T-helper 2 cell treated with Interferon-gamma antibody and Interleukin-4, amounts not matched to agents 5 μg/mL and 100 μg/mL, for 36 hours (primary cell): ENCODE data around the gene SLC31A1.

ENCODE experiments used
- DNase-seq: peaks from one replicate; pipeline ENCODE4 v3.0.0; 2021; ENCODE audit warnings: low spot score
- H3K27ac Mint-ChIP-seq: one replicate; pipeline ENCODE4 v1.8.0; 2021; ENCODE audit warnings: mild to moderate bottlenecking, mixed read lengths
- H3K27me3 Mint-ChIP-seq: one replicate; pipeline ENCODE4 v1.8.0; 2021; ENCODE audit warnings: low read depth, mixed read lengths
- H3K36me3 Mint-ChIP-seq: one replicate; pipeline ENCODE4 v1.8.0; 2021; ENCODE audit warnings: low read depth, mixed read lengths
- H3K4me1 Mint-ChIP-seq: one replicate; pipeline ENCODE4 v1.8.0; 2021; ENCODE audit warnings: low read depth, mixed read lengths
- H3K4me3 Mint-ChIP-seq: one replicate; pipeline ENCODE4 v1.8.0; 2022; ENCODE audit warnings: mild to moderate bottlenecking, moderate library complexity, mixed read lengths
- H3K9me3 Mint-ChIP-seq: one replicate; pipeline ENCODE4 v1.8.0; 2021; ENCODE audit warnings: mixed read lengths

The SLC31A1 gene

DNA sequence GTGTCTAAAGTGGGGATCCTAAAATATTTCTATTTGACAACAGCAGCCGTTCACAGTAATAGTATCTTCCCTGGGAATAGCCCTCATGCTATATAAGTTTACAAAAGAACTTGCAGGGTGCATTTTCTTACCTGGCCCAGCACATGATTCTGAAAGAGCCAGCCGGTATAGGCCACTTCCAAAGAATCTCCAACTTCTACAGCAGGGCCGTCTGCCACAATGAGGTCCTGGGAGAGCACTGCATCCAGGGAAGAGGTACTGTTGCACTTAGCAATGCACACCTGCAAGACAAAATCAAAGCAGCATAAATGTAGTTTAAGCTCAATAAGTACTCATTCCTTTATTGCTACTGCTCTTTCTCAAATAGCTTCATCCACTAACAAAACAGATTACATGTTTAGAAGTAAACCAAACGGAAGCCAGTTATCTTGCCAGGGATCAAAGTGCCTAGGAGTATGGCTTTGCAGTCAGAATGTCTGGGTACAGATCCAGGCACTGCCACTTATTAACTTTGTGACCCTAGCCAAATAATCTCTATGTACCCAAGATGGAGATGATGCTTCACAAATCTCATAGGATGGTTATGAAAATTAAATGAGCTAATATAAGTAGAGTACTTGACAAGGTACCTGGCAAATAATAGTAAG is 21.5 kb upstream of the SLC31A1 start:
- no peaks in the 10 kb centered on the region for H3K4me1 Mint-ChIP-seq
- peaks cover 60% of the 10 kb centered on the region for H3K36me3 Mint-ChIP-seq
- no peaks in the 10 kb centered on the region for H3K27me3 Mint-ChIP-seq
- H3K27ac Mint-ChIP-seq, result no peak overlapping the region
- H3K9me3 Mint-ChIP-seq, result no peaks in the 10 kb centered on the region
- DNase-seq, result no peak
- no peak overlapping the region for H3K4me3 Mint-ChIP-seq

DNA sequence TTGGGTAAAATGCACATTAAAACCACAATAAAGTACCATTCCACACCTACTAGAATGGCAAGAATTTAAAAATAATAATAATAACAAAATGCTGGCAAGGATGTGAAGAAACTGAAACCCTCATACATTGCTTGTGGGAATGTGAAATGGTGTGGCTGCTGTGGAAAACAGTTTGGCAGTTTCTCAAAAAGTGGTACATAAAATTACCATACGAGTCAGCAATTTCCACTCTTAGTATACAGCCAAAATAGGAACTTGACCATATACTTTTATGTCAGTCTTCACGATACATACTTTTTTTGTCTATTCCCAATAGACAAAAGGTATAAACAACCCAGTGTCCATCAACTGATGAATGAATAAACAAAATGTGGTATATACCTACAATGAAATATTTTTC is 15.9 kb upstream of the SLC31A1 start:
- no peaks in the 10 kb centered on the region for H3K9me3 Mint-ChIP-seq
- H3K4me1 Mint-ChIP-seq, result no peaks in the 10 kb centered on the region
- no peaks in the 10 kb centered on the region for H3K27me3 Mint-ChIP-seq
- no peak overlapping the region for H3K4me3 Mint-ChIP-seq
- H3K36me3 Mint-ChIP-seq, result peaks cover 53% of the 10 kb centered on the region
- H3K27ac Mint-ChIP-seq, result no peak overlapping the region
- no peak for DNase-seq

DNA sequence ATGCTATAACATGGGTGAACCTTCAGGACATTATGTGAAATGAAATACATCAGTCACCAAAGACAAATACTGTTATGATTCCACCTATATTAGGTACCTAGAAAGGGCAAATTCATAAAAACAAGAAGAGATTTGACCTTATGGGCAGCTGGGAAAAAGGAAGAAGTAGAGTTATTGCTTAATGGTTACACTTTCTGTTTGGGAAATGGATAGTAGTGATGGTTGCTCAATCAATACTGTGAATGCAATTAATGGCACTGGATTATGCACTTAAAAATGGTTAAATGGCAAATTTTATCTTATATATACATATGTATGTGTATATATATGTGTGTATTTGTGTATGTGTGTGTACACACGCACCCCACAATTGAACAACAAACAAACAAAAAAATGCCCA is 15.5 kb upstream of the SLC31A1 start:
- no peaks in the 10 kb centered on the region for H3K9me3 Mint-ChIP-seq
- H3K4me3 Mint-ChIP-seq, result no peak overlapping the region
- peaks cover 56% of the 10 kb centered on the region for H3K36me3 Mint-ChIP-seq
- no peaks in the 10 kb centered on the region for H3K4me1 Mint-ChIP-seq
- H3K27ac Mint-ChIP-seq, result no peak overlapping the region
- DNase-seq, result no peak
- no peaks in the 10 kb centered on the region for H3K27me3 Mint-ChIP-seq

DNA sequence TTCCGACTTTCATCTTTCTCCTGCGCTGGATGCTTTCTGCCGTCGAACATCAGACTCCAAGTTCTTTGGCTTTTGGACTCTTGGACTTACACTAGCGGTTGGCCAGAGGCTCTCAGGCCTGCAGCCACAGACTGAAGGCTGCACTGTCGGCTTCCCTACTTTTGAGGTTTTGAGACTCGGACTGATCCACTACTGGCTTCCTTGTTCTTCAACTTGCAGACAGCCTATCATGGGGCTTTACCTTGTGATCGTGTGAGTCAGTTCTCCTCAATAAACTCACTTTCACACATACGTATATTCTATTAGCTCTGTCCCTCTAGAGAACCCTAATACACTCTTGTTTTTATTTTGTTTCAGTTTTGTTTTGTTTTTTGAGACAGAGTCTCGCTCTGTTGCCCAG is 10.5 kb upstream of the SLC31A1 start:
- Mint-ChIP-seq H3K27ac (no peak overlapping the region), H3K4me3 (no peak overlapping the region), H3K9me3 (no peaks in the 10 kb centered on the region), H3K27me3 (no peaks in the 10 kb centered on the region), H3K4me1 (peaks cover 6% of the 10 kb centered on the region), H3K36me3 (peaks cover 40% of the 10 kb centered on the region)
- DNase-seq, result no peak

DNA sequence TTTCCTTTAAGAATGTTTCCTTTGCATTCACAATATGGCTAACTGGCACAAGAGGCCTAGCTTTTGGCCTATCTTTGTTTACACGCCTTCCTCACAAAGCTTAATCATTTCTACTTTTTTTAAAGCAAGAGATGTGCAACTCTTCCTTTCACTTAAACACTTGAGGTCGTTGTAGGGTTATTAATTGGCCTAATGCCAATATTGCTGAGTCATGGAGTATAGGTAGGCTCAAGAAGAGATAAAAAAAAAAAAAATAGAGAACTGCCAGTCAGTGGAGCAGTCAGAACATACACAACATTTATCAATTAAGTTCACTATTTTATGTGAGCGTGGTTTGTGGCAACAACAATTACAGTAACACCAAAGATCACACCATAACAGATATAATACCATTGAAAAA is 6.2 kb upstream of the SLC31A1 start:
- Mint-ChIP-seq H3K4me3 (no peak overlapping the region), H3K36me3 (peaks cover 29% of the 10 kb centered on the region), H3K27me3 (no peaks in the 10 kb centered on the region), H3K4me1 (peaks cover 25% of the 10 kb centered on the region), H3K9me3 (no peaks in the 10 kb centered on the region), H3K27ac (peak overlapping the region; percentile 71)
- DNase-seq, result no peak

DNA sequence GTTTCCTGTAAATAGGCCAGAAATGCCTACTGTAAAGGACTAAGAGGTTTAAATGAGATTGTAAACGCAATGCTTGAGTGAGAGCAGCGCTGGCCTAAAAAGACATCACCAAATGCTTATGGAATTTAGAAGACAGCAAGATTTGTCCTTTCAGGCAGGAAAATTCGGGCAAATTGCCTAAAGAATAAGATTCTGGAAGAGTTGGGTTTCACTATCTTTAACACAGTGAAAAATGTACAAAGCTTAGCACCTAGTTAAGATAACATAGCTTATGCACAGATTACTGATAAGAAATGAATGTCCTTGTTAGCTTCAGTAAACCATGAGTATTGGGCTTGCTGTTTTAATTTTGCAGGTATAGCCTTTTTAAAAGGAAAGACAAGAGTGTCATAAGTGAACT is 4.9 kb upstream of the SLC31A1 start:
- Mint-ChIP-seq H3K36me3 (peaks cover 27% of the 10 kb centered on the region), H3K4me3 (no peak overlapping the region), H3K27me3 (no peaks in the 10 kb centered on the region), H3K27ac (no peak overlapping the region), H3K9me3 (no peaks in the 10 kb centered on the region), H3K4me1 (peaks cover 29% of the 10 kb centered on the region)
- no peak for DNase-seq

DNA sequence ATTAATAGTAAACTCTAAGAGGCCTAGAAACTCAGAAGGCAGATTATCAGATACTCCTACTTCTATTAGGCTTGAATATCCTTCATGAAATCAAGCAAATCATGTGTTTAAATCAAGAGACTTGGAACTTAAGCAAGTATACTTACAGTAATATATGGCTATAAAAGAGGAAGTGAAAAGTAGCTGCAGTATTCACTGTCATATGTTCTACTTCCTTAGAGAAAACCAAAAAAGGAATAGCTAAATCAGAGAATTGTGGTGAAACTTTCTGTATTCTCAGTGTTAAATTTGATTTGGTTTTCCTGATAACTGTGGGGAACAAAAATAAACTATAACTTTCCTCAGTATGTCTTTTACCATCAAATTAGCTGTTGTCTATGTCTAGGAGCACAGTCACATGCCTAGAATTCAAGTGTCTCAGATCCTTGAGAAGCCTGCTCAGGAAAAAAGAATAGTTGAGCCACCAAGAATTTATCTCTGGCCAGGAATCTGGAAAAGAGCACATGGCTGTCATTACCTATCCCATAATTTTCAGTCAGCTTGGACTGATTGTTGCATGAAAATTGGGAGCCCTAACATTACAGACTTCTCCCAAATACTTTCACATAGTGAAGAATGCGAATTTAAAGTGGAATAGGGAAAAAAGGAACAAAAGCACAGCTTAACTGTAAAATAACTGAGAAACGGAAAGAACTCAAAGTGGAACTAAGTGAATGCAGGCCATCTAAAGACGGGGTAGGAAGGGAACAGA is 2.0 kb upstream of the SLC31A1 start:
- Mint-ChIP-seq H3K9me3 (no peaks in the 10 kb centered on the region), H3K27ac (peak overlapping the region; percentile 82), H3K27me3 (no peaks in the 10 kb centered on the region), H3K36me3 (peaks cover 16% of the 10 kb centered on the region), H3K4me3 (peak overlapping the region; percentile 98), H3K4me1 (peaks cover 46% of the 10 kb centered on the region)
- DNase-seq, result no peak

DNA sequence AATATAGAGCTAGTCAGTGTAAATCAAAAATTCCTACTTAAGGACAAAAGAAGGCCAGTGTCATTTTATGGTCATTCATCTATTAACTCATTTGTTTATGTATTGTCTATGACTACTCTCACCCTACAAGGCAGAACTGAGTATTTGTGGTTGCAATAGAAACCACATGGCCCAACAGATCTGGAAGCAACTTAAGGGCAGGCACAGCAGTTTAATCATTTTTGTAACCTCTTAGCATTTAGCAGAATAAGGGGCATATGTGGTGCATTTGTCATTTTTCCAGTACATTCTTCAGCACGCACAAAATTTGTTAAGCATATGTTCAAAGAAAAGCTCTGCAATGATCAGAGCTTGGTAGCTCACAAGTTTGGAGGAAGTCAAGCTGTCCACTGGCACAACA is 1.4 kb upstream of the SLC31A1 start:
- H3K9me3 Mint-ChIP-seq, result no peaks in the 10 kb centered on the region
- no peaks in the 10 kb centered on the region for H3K27me3 Mint-ChIP-seq
- H3K36me3 Mint-ChIP-seq, result peaks cover 13% of the 10 kb centered on the region
- peak overlapping the region; percentile 98 for H3K4me3 Mint-ChIP-seq
- H3K4me1 Mint-ChIP-seq, result peaks cover 43% of the 10 kb centered on the region
- peak overlapping the region; percentile 82 for H3K27ac Mint-ChIP-seq
- DNase-seq, result peak; percentile 55

DNA sequence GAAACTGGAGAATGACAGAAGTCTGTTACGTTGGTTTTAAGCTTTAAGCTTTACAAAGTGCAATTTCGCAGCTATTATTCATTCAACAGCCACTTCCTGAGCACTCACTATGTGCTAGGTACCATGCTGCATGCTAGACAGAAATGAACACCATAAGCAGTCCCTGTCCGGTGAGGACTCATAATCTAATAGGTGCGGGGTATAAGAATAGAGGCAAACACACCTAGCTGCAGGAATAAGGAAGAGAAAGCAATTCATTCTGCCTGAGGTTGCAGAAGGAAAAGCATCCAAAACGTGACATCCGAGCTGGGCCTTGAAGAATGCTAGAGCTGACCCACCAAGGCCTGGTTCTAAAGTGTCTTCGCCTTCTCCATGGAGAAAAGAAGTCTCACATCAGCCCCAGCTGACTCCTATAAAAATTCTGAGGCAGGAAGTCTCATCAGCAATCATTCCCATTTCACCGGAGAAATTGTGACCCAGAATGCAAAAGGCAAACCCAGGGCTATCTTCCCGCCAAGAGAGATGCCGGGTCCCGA is 809 bp upstream of the SLC31A1 start:
- Mint-ChIP-seq H3K4me3 (peak overlapping the region; percentile 98), H3K27me3 (no peaks in the 10 kb centered on the region), H3K36me3 (peaks cover 10% of the 10 kb centered on the region), H3K9me3 (no peaks in the 10 kb centered on the region), H3K4me1 (peaks cover 40% of the 10 kb centered on the region), H3K27ac (peak overlapping the region; percentile 82)
- DNase-seq, result no peak

DNA sequence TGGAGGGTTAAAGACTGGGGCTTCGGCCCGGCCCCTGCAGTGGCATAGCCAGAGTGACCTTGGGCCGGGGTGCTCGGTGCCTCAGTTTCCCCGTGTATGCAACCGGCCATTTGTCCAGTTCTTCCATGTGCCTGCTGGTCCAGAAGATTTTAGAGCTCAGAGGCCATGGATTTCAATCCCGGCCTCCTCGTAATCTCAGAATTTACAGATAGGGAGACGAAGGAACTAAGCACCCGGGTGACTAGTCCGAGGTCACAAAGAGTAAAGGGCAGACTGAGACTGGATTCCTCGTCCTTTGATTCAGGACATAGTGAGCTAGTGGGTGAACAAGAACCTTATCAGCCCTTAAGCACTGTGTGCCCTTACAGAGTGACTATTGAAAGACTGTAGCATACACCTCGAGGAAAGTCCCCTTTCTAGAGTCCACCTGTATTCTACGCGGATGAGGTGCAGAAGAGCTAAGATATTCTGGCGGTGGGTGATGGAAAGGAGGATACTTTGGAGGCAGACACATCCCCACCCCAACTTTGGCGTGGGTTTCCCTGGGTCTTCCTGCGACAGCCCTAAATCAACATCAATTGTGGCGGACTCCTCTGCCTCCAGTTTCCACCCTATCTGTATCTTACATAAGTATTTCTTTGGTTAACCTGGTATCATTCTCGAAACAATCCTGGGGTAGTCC is 597 bp downstream of the SLC31A1 start:
- Mint-ChIP-seq H3K27ac (peak overlapping the region; percentile 82), H3K27me3 (no peaks in the 10 kb centered on the region), H3K4me3 (peak overlapping the region; percentile 98), H3K4me1 (peaks cover 40% of the 10 kb centered on the region), H3K36me3 (peaks cover 7% of the 10 kb centered on the region), H3K9me3 (no peaks in the 10 kb centered on the region)
- peak; percentile 5 for DNase-seq

DNA sequence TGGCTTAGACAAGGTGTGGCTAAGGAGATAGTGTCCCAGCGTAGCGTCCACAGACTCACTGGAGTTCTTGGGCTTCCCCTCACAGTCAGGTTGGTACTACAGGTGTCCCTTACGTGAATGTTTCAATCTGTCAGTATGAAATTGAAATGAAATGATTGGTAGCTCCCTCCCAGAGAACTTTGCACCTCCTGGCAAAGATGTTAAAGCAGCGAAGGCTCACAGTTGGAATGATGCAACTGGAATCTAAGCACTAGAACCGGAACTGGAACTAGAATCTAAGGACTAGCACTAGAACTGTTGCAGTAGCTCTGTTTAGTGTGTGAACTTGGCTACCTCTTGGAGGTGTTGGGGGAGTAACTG is 1.1 kb downstream of the SLC31A1 start:
- H3K9me3 Mint-ChIP-seq, result no peaks in the 10 kb centered on the region
- DNase-seq, result no peak
- no peaks in the 10 kb centered on the region for H3K27me3 Mint-ChIP-seq
- peaks cover 40% of the 10 kb centered on the region for H3K4me1 Mint-ChIP-seq
- H3K36me3 Mint-ChIP-seq, result peaks cover 7% of the 10 kb centered on the region
- peak overlapping the region; percentile 82 for H3K27ac Mint-ChIP-seq
- H3K4me3 Mint-ChIP-seq, result peak overlapping the region; percentile 98

DNA sequence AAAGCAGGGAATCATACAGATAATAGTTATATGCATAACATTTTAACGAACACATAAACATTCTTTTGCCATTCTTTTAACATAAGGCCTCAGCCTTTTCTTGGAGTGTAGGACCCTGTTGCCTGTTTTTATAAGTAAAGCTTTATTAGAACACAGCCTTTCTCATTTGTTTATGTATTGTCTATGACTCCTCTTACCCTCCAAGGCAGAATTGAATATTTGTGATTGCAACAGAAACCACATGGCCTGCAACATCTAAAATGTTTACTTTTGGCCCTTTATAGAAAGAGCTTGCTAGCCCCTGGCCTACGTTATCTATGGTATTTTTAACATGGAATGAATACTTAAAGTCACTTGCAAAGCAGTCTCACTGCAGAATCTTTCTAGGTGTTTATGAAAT is 2.6 kb downstream of the SLC31A1 start:
- Mint-ChIP-seq H3K27me3 (no peaks in the 10 kb centered on the region), H3K27ac (no peak overlapping the region), H3K4me3 (no peak overlapping the region), H3K9me3 (no peaks in the 10 kb centered on the region), H3K4me1 (peaks cover 39% of the 10 kb centered on the region), H3K36me3 (peaks cover 2% of the 10 kb centered on the region)
- no peak for DNase-seq

DNA sequence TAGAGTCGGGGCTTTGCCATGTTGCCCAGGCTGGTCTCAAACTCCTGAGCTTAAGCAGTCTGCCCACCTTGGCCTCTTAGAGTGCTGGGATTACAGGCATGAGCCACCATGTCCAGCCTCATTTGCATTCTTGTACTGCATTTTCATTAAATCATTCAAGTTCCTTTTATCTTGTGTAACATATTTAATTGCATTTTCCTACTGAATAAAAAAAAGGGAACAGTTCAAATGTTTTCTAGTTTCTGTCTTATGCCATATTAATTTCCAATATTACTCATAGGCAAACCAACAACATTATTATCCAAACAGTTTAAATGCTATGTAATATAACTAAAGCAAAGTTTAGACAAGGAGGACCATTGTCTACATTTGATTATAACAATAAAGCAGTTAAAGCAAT is 6.1 kb downstream of the SLC31A1 start:
- DNase-seq, result no peak
- H3K36me3 Mint-ChIP-seq, result peaks cover 1% of the 10 kb centered on the region
- no peaks in the 10 kb centered on the region for H3K27me3 Mint-ChIP-seq
- peaks cover 22% of the 10 kb centered on the region for H3K4me1 Mint-ChIP-seq
- no peak overlapping the region for H3K27ac Mint-ChIP-seq
- H3K9me3 Mint-ChIP-seq, result no peaks in the 10 kb centered on the region
- H3K4me3 Mint-ChIP-seq, result no peak overlapping the region

DNA sequence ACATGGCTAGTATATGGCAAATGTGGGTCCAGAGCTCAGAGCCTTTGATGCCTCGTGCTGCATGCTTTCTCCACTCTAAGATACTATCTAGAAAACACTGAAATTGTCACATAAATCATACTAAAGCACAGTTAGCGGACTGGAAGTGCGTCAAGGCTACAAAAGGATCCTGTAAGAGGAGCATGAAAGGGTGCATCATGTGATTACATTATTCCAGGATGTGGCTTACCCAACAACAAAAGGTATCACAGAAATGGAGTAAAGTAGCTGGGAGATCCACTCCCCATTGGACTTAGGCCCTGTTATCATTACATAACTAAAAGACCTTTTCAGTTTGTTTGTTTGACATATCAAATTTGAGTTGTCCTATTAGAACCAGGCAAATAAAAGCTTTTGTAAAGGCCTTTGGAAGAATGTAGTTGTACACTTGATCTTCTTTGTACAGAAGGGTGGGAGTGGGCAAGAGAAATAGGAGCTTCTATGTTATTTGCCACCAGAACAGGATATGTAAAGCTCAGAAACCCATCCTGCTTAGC is 6.9 kb downstream of the SLC31A1 start:
- DNase-seq, result no peak
- no peak overlapping the region for H3K4me3 Mint-ChIP-seq
- H3K9me3 Mint-ChIP-seq, result no peaks in the 10 kb centered on the region
- peaks cover 21% of the 10 kb centered on the region for H3K4me1 Mint-ChIP-seq
- H3K36me3 Mint-ChIP-seq, result peaks cover 1% of the 10 kb centered on the region
- no peaks in the 10 kb centered on the region for H3K27me3 Mint-ChIP-seq
- no peak overlapping the region for H3K27ac Mint-ChIP-seq
